HFF-Myc (cell line): ENCODE measurements around the gene PDK2.

Experiments used
- DNase-seq: peaks from one replicate; pipeline ENCODE4 v3.0.0-alpha.2; 2011; ENCODE audit warnings: low read depth; ENCODE audit errors: extremely low read depth
- H3K4me3 ChIP-seq: replicated peaks from 2 replicates; pipeline ENCODE4 v1.5.1; 2011; ENCODE audit warnings: low read depth, mild to moderate bottlenecking, control low read depth, low read length
- TF ChIP-seq, protein P1 (sequence below): IDR thresholded peaks from 2 replicates; pipeline ENCODE4 v1.5.1; 2012; ENCODE audit warnings: mild to moderate bottlenecking, low read depth, low read length, control low read depth; ENCODE audit errors: missing control alignments

PDK2 gene

GRCh38 chr17:50076591-50077235 lies 18.4 kb upstream of the PDK2 start:
- DNase-seq = no peak
- no peak overlapping the region for H3K4me3 ChIP-seq
- TF ChIP-seq, protein P1, sequence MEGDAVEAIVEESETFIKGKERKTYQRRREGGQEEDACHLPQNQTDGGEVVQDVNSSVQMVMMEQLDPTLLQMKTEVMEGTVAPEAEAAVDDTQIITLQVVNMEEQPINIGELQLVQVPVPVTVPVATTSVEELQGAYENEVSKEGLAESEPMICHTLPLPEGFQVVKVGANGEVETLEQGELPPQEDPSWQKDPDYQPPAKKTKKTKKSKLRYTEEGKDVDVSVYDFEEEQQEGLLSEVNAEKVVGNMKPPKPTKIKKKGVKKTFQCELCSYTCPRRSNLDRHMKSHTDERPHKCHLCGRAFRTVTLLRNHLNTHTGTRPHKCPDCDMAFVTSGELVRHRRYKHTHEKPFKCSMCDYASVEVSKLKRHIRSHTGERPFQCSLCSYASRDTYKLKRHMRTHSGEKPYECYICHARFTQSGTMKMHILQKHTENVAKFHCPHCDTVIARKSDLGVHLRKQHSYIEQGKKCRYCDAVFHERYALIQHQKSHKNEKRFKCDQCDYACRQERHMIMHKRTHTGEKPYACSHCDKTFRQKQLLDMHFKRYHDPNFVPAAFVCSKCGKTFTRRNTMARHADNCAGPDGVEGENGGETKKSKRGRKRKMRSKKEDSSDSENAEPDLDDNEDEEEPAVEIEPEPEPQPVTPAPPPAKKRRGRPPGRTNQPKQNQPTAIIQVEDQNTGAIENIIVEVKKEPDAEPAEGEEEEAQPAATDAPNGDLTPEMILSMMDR = no peak

- TF ChIP-seq, protein P1 = no peak
- no peak overlapping the region for H3K4me3 ChIP-seq
These were observed 16.7 kb upstream of the PDK2 start for GRCh38 chr17:50078430-50078829.

DNA sequence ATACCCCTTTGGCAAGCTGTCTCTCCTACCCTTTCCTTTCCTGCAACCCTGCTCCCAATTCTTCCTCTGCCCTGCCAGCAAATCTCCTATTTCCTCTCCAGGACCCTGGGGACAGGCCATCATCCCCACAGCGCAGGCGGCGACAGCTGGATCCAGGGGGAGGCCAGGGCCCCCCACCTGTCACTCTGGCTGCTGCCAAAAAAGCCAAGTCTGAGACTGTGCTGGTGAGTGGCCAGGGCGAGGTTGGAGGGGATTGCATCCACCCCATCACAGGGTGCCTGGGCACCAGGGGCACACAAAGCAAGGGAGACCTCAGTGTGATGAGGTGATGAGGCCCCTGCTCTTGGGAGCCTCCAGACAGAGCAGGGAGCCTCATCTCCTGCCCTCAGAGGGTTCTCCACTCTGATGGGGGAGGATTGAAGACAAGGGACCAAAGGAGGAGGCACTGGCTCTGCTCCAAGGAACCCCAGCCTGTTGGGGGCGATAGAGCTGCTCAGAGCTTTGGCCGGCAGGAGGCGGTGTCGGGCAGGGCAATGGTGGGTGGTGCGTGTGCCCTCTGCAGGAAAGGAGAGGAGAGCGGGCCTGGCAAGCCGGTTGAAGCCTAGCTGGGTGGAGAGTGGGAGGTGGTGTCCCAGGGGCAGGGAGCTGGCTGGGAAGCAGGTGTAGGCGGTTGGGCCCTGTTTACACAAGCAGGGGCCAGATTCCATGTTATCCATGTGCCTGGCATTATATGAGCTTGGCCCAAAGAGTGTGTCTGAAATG lies 15.6 kb upstream of the PDK2 start:
- no peak overlapping the region for H3K4me3 ChIP-seq
- TF ChIP-seq, protein P1 = peak; percentile 63
- DNase-seq = no peak

More at GRCh38 chr17:50078430-50078829, 16.7 kb upstream of the PDK2 start:
- no peak for DNase-seq

DNA sequence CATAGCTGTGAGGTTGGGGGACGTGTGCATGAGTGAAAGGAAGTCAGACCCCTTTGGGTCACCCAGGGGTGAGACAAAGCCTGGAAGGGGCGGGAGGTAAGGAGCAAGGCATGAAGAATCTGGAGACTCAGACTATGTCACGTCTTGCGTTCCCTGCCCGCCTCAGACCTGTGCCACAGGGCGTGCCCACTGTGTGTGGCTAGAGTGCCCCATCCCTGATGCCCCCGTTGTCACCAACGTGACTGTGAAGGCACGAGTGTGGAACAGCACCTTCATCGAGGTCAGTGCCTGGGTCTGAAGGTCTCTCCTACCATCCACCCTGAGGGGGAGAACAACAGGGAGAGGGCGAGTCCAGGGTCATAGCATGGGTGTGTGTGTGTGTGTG lies 15.1 kb upstream of the PDK2 start:
- TF ChIP-seq, protein P1 = no peak
- H3K4me3 ChIP-seq = no peak overlapping the region
- no peak for DNase-seq

GRCh38 chr17:50080827-50081226 lies 14.3 kb upstream of the PDK2 start:
- TF ChIP-seq, protein P1 = no peak
- no peak for DNase-seq
- H3K4me3 ChIP-seq = no peak overlapping the region

DNA sequence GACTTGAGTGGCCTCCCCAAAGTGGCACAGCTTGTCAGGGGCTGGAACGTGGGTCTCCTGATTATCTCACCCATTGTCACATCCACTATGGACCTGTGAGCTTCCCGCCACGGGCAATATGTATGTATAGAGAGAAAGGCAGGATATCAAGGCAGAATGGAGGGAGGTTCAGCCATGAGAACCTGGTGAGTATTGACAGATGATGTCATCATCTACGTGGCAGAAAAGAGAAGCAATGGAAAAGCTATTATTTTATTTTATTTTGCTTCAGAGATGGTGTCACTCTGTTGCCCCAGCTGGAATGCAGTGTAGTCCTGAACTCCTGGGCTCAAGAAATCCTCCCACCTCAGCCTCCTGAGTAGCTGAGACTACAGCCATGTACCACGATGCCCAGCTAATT lies 13.4 kb upstream of the PDK2 start:
- no peak overlapping the region for H3K4me3 ChIP-seq
- DNase-seq = no peak
- TF ChIP-seq, protein P1 = no peak
